Fibroblast of lung (primary cell): ENCODE measurements around the gene ANKRD13B. TPM values are rescaled to one million over a fixed set of nuclear protein-coding genes. Genes with fewer than 3 reads are reported as not detected.

Experiments
- DNase-seq, 2 donors: peaks; one replicate each; pipeline versions ENCODE4 v3.0.0 to v3.0.0-alpha.2; 2010; ENCODE audit warnings: low read depth in 2 of 2
- H2AFZ ChIP-seq: 2 replicates; pipeline ENCODE4 v1.5.1; 2012; ENCODE audit warnings: low read length, control low read depth, inconsistent platforms
- H3K27ac ChIP-seq: 2 replicates; pipeline ENCODE4 v1.5.1; 2011; ENCODE audit warnings: low read length, control low read depth; ENCODE audit not compliant: insufficient read depth
- H3K27me3 ChIP-seq: 2 replicates; pipeline ENCODE4 v1.5.1; 2011; ENCODE audit warnings: mild to moderate bottlenecking, low read length; ENCODE audit not compliant: control insufficient read depth, insufficient read depth
- H3K36me3 ChIP-seq: 2 replicates; pipeline ENCODE4 v1.5.1; 2011; ENCODE audit warnings: low read length; ENCODE audit not compliant: control insufficient read depth, insufficient read depth
- H3K4me1 ChIP-seq: 2 replicates; pipeline ENCODE4 v1.5.1; 2011; ENCODE audit warnings: low read length; ENCODE audit not compliant: control insufficient read depth, insufficient read depth; ENCODE audit errors: extremely low read depth
- H3K4me2 ChIP-seq: 2 replicates; pipeline ENCODE4 v1.5.1; 2011; ENCODE audit warnings: low read length, control low read depth; ENCODE audit not compliant: insufficient read depth; ENCODE audit errors: extremely low read depth
- H3K4me3 ChIP-seq, 4 experiments: fragments of 200-600 bp in 1 of 4; sonication (generic) in 1 of 4; replicated peaks in 1 of 4; 2 replicates each; pipeline ENCODE4 v1.5.1; 2011 to 2016; ENCODE audit warnings: low read length in 4 of 4, low read depth in 3 of 4, mild to moderate bottlenecking in 3 of 4, control low read depth in 2 of 4, inconsistent platforms in 1 of 4, mixed read lengths in 1 of 4; ENCODE audit not compliant: insufficient read depth in 1 of 4; ENCODE audit errors: control extremely low read depth in 1 of 4
- H3K79me2 ChIP-seq: 2 replicates; pipeline ENCODE4 v1.5.1; 2012; ENCODE audit warnings: mild to moderate bottlenecking, low read length, inconsistent platforms; ENCODE audit not compliant: control insufficient read depth, insufficient read depth
- H3K9ac ChIP-seq: 2 replicates; pipeline ENCODE4 v1.5.1; 2011; ENCODE audit warnings: mild to moderate bottlenecking, low read length, control low read depth; ENCODE audit not compliant: insufficient read depth
- H3K9me3 ChIP-seq: 2 replicates; pipeline ENCODE4 v1.5.1; 2012; ENCODE audit warnings: low read depth, low read length; ENCODE audit not compliant: control insufficient read depth, insufficient read depth
- H4K20me1 ChIP-seq: 2 replicates; pipeline ENCODE4 v1.5.1; 2011; ENCODE audit warnings: low read length; ENCODE audit not compliant: control insufficient read depth, insufficient read depth; ENCODE audit errors: extremely low read depth
- CTCF ChIP-seq, 2 donors: IDR thresholded peaks in 1 of 2; conservative IDR thresholded peaks in 1 of 2; 1 replicate in 1 of 2; 2 replicates in 1 of 2; pipeline ENCODE4 v1.5.1; 2011 to 2012; ENCODE audit warnings: low read length in 2 of 2, control low read depth in 1 of 2, inconsistent platforms in 1 of 2, low read depth in 1 of 2, mild to moderate bottlenecking in 1 of 2
- EZH2 ChIP-seq: IDR thresholded peaks from 2 replicates; pipeline ENCODE4 v1.5.1; 2012; ENCODE audit warnings: low read length, control low read depth, mild to moderate bottlenecking; ENCODE audit errors: missing control alignments
- polyA plus RNA-seq, 2 donors: library from polyadenylated mRNA; depleted of rRNA in 1 of 2; stranded (reverse) in 1 of 2; unstranded in 1 of 2; fragments of >200 nt; gene quantifications; 2 replicates each; pipeline ENCODE4 v1.2.1, GENCODE V29; 2011 to 2012; ENCODE audit warnings: missing spikeins in 1 of 2
- total RNA-seq: library from RNA; depleted of rRNA; stranded (reverse); fragments of >200 nt; gene quantifications from 2 replicates; pipeline ENCODE4 v1.2.1, GENCODE V29; 2014

ANKRD13B gene
- total and polyA plus RNA-seq, 2 donors (not counting 1 experiment from before 2014, with no cell fraction given), result 1.4 to 6.3 TPM

DNA sequence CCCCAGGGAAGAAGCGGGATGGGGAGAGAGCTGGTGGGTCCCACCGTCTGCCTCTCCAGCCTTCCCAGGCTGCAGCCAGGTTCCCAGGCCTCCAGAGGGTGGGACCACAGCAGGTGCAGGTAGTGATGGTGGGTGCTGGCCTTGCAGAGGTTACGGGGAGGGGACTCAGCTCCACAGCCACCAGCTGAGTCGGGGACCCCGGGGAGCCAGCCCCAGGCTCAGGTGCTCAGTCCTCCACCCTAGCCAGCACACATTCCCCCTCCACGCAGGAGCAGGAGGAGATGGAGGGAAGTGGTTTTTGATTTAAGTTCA, 19.4 kb upstream of the ANKRD13B start:
- Histone ChIP-seq H3K36me3 (peaks cover 42% of the 10 kb centered on the region), H3K4me2 (no peak overlapping the region), H4K20me1 (no peaks in the 10 kb centered on the region), H3K27me3 (no peaks in the 10 kb centered on the region), H3K79me2 (no peaks in the 10 kb centered on the region), H3K4me3 (no peak overlapping the region), H3K4me1 (peaks cover 12% of the 10 kb centered on the region), H3K9ac (no peak overlapping the region), H2AFZ (no peak overlapping the region), H3K9me3 (no peaks in the 10 kb centered on the region), H3K27ac (no peak overlapping the region)
- TF ChIP-seq CTCF (conservative IDR thresholded peaks at IDR 0.05 in 1 of 2, IDR thresholded peaks at IDR 0.05 in 1 of 2; ENCODE audit: low read depth in 1 of 2, low read length in 2 of 2) (no peak), EZH2 (no peak)
- no peak for DNase-seq

DNA sequence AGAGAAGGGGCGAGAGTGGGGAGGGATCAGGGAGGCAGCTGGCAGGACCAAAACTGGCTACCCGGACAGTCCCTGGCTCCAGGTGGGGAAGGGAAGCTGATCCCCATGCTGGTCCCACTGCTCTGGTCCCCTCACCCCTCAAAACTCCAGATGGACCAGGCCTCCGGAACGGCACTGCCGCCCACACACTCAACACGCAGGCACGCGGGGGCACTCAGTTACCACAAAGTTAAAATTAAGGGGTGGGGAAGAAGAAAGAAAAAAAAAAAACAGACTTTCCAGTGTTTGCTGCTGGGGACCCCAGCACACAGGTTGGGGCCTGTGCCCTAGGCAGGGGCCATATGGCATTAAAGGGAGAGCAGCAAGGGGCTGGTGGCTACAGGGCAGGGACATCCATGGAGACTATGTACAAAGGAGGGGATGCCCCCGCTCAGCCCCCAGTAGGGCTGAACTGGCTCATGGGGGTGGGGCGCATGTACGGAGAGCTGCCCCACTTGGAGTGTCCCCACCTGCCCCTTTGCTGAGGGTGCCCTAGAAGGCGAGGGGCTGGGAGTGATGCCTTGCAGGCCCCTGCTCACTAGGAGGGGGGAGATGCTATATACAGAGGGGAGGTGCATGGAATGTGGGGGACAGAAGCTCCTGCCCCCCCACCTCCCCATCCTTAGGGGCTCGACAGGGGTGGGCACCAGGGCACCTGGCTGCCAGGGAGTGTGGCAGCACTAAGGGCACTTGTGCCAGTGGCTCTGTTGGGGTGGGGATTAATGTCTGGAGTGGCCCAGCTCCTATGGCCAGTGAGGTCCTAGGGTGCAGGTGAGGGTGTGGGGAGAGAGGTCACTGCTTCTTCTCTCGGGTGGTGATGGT, 18.8 kb upstream of the ANKRD13B start:
- peaks cover 44% of the 10 kb centered on the region for H3K36me3 ChIP-seq
- H3K4me2 ChIP-seq, result no peak overlapping the region
- H2AFZ ChIP-seq, result no peak overlapping the region
- DNase-seq, result no peak
- no peak overlapping the region for H3K9ac ChIP-seq
- TF ChIP-seq EZH2 (no peak), CTCF (conservative IDR thresholded peaks at IDR 0.05 in 1 of 2, IDR thresholded peaks at IDR 0.05 in 1 of 2; ENCODE audit: low read depth in 1 of 2, low read length in 2 of 2) (no peak)
- no peaks in the 10 kb centered on the region for H3K27me3 ChIP-seq
- H3K27ac ChIP-seq, result no peak overlapping the region
- H3K4me3 ChIP-seq, result no peak overlapping the region
- H3K9me3 ChIP-seq, result no peaks in the 10 kb centered on the region
- peaks cover 12% of the 10 kb centered on the region for H3K4me1 ChIP-seq
- H3K79me2 ChIP-seq, result no peaks in the 10 kb centered on the region
- H4K20me1 ChIP-seq, result no peaks in the 10 kb centered on the region

GRCh38 chr17:29574732-29575510, 18.0 kb upstream of the ANKRD13B start:
- peaks cover 45% of the 10 kb centered on the region for H3K36me3 ChIP-seq

More at GRCh38 chr17:29574732-29575510, 18.0 kb upstream of the ANKRD13B start:
- Histone ChIP-seq H2AFZ (no peak overlapping the region), H3K4me3 (no peak overlapping the region), H3K79me2 (no peaks in the 10 kb centered on the region), H3K4me2 (no peak overlapping the region), H3K27me3 (no peaks in the 10 kb centered on the region), H3K9ac (no peak overlapping the region), H3K9me3 (no peaks in the 10 kb centered on the region), H4K20me1 (no peaks in the 10 kb centered on the region), H3K27ac (no peak overlapping the region), H3K4me1 (peaks cover 9% of the 10 kb centered on the region)
- TF ChIP-seq EZH2 (no peak), CTCF (conservative IDR thresholded peaks at IDR 0.05 in 1 of 2, IDR thresholded peaks at IDR 0.05 in 1 of 2; ENCODE audit: low read depth in 1 of 2, low read length in 2 of 2) (no peak)
- DNase-seq, result no peak
